ENCODE data around the gene C1orf87.

The C1orf87 gene

DNA sequence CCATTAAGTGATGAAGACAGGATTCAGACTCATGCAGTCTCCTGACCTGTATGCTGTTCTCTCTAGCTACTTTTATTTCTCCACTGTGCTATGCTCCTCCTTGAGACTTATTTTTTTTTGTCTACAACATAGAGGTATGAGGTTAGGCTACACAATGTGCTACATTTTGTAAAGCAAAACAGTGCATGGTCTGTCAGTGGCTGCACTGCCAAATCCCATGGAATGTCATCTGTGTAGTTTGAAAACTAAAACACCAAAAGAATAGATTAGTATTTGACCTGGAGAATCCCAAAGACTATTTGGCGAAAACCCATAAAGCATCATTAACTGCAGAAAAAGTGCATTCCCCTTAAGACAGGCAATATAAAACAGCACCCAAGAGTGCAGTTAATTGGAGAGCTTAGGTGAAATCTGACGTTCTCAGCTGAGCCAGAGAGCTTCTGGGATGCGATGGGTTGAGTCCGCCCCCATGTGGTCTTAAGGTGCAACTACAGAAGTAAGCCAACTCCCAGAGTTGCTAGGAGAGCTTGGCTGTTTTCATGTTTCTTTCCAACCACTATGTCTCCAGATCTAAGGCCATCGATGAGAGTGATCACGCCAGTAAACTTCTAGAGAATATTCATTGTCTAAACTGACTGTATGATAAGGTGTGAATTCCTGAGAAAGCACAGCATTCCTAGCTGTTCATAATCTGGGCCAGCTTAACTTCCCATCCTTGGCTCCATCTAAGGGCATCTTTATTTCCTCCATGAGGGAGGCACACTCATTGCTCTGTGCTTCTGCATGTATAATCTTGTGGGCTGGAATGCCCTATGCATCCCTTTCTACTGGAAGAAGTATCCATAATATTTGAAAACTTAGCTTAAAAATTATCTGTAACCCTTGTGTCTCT, 126.3 kb downstream of the C1orf87 start:
- DNase-seq (ENCODE audit: low spot score) = peak; percentile 49

DNA sequence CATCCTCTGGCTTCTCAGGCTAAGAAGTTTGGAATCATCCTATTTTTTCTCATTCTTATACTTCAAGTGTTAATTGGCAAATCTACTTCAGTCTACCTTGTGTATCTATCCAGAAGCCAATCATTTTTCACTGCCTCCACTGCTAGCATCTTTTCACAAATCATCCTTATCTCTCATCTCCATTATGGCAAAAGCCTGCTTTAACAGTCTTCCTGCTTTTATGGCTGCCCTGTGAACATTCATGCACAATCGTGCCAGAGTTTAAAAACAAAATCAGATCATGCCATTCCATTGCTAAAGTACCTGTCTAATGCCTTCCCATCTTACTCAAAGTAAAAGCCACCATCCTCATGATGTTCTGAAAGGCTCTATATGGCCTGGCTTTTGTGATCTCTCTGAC, 127.8 kb downstream of the C1orf87 start:
- DNase-seq (ENCODE audit: low spot score) = no peak
